ENCODE data around the gene KRTAP4-16. TPM values are rescaled to one million over a fixed set of nuclear protein-coding genes. Genes with fewer than 3 reads are reported as not detected.
"Not testable (repeated sequence)": the region's sequence is repeated elsewhere in the genome, so short reads cannot be mapped to it uniquely, and the experiment has no call there.

Gene KRTAP4-16
- total RNA-seq, 6 experiments from 2014 or later: not detected

GRCh38 chr17:41065829-41066624, 36.0 kb downstream of the KRTAP4-16 start, which contains the start of gene KRTAP2-4:
TSS of gene KRTAP2-4 (minus strand) at chr17:41065879. CDS start at chr17:41065845, 34 bp downstream.
- no peak within 1 kb of the TSS for H3K4me3 Mint-ChIP-seq
- peak within 1 kb of the TSS; percentile 83 for H3K27ac Mint-ChIP-seq
- H3K36me3 Mint-ChIP-seq (ENCODE audit: low read depth): peaks cover 5% of the 10 kb centered on the region
- H3K27me3 Mint-ChIP-seq (ENCODE audit: insufficient read depth): peaks cover 4% of the 10 kb centered on the region
- H3K4me1 Mint-ChIP-seq (ENCODE audit: low read depth): peaks cover 68% of the 10 kb centered on the region
- no peaks in the 10 kb centered on the region for H3K9me3 Mint-ChIP-seq
- DNase-seq: peak; percentile 90
- TF ChIP-seq, protein P1, sequence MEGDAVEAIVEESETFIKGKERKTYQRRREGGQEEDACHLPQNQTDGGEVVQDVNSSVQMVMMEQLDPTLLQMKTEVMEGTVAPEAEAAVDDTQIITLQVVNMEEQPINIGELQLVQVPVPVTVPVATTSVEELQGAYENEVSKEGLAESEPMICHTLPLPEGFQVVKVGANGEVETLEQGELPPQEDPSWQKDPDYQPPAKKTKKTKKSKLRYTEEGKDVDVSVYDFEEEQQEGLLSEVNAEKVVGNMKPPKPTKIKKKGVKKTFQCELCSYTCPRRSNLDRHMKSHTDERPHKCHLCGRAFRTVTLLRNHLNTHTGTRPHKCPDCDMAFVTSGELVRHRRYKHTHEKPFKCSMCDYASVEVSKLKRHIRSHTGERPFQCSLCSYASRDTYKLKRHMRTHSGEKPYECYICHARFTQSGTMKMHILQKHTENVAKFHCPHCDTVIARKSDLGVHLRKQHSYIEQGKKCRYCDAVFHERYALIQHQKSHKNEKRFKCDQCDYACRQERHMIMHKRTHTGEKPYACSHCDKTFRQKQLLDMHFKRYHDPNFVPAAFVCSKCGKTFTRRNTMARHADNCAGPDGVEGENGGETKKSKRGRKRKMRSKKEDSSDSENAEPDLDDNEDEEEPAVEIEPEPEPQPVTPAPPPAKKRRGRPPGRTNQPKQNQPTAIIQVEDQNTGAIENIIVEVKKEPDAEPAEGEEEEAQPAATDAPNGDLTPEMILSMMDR (IDR thresholded peaks at IDR 0.05): no peak

DNA sequence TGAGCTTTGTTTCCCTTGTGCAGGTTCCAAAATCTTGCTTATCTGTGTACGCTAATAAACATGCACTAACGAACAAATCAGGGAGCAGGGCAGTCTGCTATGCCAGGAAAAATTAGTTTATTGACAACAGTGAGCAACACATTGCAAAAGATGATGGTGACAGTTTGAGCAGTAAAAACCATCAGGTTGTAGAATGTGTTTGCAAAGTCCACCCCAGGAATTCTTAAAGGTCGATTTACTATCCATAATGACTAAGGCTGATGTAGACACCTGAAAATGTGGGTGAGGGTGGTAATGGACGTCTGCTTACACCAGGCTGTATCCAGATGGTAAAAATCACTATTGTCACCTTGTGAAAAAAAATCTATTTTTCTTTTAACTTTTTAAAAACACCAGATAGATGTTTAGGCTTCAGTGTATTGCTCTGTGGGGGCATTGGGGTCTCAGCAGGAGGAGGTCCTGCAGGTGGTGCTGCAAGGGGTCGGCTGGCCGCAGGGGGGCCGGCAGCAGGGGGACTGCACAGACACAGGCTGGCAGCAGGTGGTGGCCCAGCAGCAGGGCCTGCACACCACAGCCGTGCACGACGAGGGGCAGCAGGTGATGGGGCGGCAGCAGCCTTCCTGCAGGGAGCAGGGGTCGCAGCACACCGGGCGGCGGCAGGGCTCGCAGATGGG, 36.9 kb downstream of the KRTAP4-16 start:
- not testable (repeated sequence) for H3K4me3 Mint-ChIP-seq; H3K27me3 Mint-ChIP-seq (ENCODE audit: insufficient read depth); H3K9me3 Mint-ChIP-seq; H3K36me3 Mint-ChIP-seq (ENCODE audit: low read depth); DNase-seq
- Mint-ChIP-seq H3K4me1 (ENCODE audit: low read depth) (peaks cover 77% of the 10 kb centered on the region), H3K27ac (peak overlapping the region; percentile 38; the same call in 1 of the 2 replicates)

- Mint-ChIP-seq H3K36me3 (ENCODE audit: low read depth) (peaks cover 5% of the 10 kb centered on the region), H3K9me3 (no peaks in the 10 kb centered on the region), H3K27ac (peak overlapping the region; percentile 93), H3K4me3 (no peak overlapping the region), H3K4me1 (ENCODE audit: low read depth) (peaks cover 84% of the 10 kb centered on the region), H3K27me3 (ENCODE audit: insufficient read depth) (peaks cover 6% of the 10 kb centered on the region)
- DNase-seq: no peak
- TF ChIP-seq, protein P1 (IDR thresholded peaks at IDR 0.05): no peak
These were observed 37.7 kb downstream of the KRTAP4-16 start for GRCh38 chr17:41064301-41064700.

DNA sequence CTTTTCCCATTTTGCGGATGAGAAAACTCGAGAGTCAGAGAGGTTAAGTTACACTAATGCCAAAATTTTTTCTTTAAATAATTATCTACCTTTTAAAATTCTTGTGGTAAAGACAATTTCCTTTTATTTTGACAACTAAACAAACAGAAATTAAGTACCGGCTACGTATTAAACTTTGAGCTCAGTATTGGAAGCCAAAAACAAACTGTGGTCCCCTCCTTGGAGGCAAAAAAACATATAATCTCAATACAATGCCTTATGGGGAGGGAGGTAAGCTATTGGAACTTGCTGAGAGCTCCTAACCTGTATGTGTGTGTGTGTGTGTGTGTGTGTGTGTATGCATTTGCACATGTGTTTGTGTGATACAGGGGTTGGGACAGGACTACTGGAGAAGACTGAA, 38.6 kb downstream of the KRTAP4-16 start:
- no peak for DNase-seq
- peak overlapping the region; percentile 93 for H3K27ac Mint-ChIP-seq
- H3K36me3 Mint-ChIP-seq (ENCODE audit: low read depth): peaks cover 5% of the 10 kb centered on the region
- TF ChIP-seq, protein P1 (IDR thresholded peaks at IDR 0.05): no peak
- H3K4me3 Mint-ChIP-seq: no peak overlapping the region; the same call in 1 of the 2 replicates
- H3K27me3 Mint-ChIP-seq (ENCODE audit: insufficient read depth): peaks cover 6% of the 10 kb centered on the region
- H3K9me3 Mint-ChIP-seq: no peaks in the 10 kb centered on the region
- H3K4me1 Mint-ChIP-seq (ENCODE audit: low read depth): peaks cover 93% of the 10 kb centered on the region

- peak overlapping the region; percentile 21; the same call in 1 of the 2 replicates for H3K4me3 Mint-ChIP-seq
These were observed 40.0 kb downstream of the KRTAP4-16 start for GRCh38 chr17:41061964-41062363.

More at GRCh38 chr17:41061964-41062363, 40.0 kb downstream of the KRTAP4-16 start:
- peak; percentile 93 for DNase-seq
- TF ChIP-seq, protein P1 (IDR thresholded peaks at IDR 0.05): peak; percentile 19; the same call in 1 of the 2 replicates
- Mint-ChIP-seq H3K9me3 (no peaks in the 10 kb centered on the region), H3K27me3 (ENCODE audit: insufficient read depth) (peaks cover 6% of the 10 kb centered on the region), H3K36me3 (ENCODE audit: low read depth) (peaks cover 13% of the 10 kb centered on the region), H3K4me1 (ENCODE audit: low read depth) (peaks cover 92% of the 10 kb centered on the region), H3K27ac (peak overlapping the region; percentile 93)
